Adrenal gland (tissue), 12 donors: ENCODE results near the gene DUSP22. TPM values are rescaled to one million over a fixed set of nuclear protein-coding genes. Genes with fewer than 3 reads are reported as not detected.
A peak's percentile ranks its signal among the peaks of the same experiment; 100 is the strongest.

ENCODE experiments used
- DNase-seq, 7 donors: peaks; one replicate each; pipeline ENCODE4 v3.0.0-alpha.2; 2019 to 2020
- H3K27ac ChIP-seq, 5 donors: fragments of 200-600 bp; sonication (generic) in 4 of 5; 1 replicate in 3 of 5; 2 replicates in 2 of 5; pipeline versions ENCODE4 v1.5.1 to v1.8.0; 2016 to 2020; ENCODE audit warnings: mild to moderate bottlenecking in 1 of 5
- H3K27me3 ChIP-seq: fragments of 200-600 bp; 2 replicates; pipeline ENCODE4 v1.8.0; 2021
- H3K36me3 ChIP-seq, 2 donors: fragments of 200-600 bp; replicated peaks in 1 of 2; 1 replicate in 1 of 2; 2 replicates in 1 of 2; pipeline versions ENCODE4 v1.5.1 to v1.8.0; 2018 to 2022
- H3K4me1 ChIP-seq, 2 donors: fragments of 200-600 bp; replicated peaks in 1 of 2; 1 replicate in 1 of 2; 2 replicates in 1 of 2; pipeline versions ENCODE4 v1.5.1 to v1.8.0; 2018 to 2021
- H3K4me3 ChIP-seq, 4 donors: fragments of 200-600 bp; sonication (generic) in 3 of 4; one replicate each; pipeline ENCODE4 v1.5.1; 2016 to 2018
- H3K9me3 ChIP-seq, 3 donors: fragments of 200-600 bp; sonication (generic) in 1 of 3; replicated peaks in 1 of 3; 1 replicate in 2 of 3; 2 replicates in 1 of 3; pipeline versions ENCODE4 v1.5.1 to v1.8.0; 2016 to 2021
- CTCF ChIP-seq, 6 experiments: fragments of 450-650 bp in 4 of 6; fragments of 200-600 bp in 2 of 6; sonication (generic) in 1 of 6; IDR thresholded peaks; 1 replicate in 5 of 6; 2 replicates in 1 of 6; pipeline versions ENCODE4 v1.5.1 to v1.8.0; 2016 to 2021; ENCODE audit warnings: antibody characterized with exemption in 6 of 6, mild to moderate bottlenecking in 2 of 6, moderate library complexity in 1 of 6
- POLR2A ChIP-seq, 2 donors: fragments of 450-650 bp; IDR thresholded peaks; one replicate each; pipeline ENCODE4 v1.6.1; 2017; ENCODE audit warnings: antibody characterized with exemption in 2 of 2, mild to moderate bottlenecking in 2 of 2, moderate library complexity in 1 of 2
- WGBS, 4 donors: extraction: QIAGEN DNeasy Blood & Tissue Kit in 2 of 4; methylation state at CpG; one replicate each; pipeline versions ENCODE4 v1.1.5 to v1.1.7; 2013 to 2017; 5-methylcytosine and 5-hydroxymethylcytosine counted together
- intact Hi-C, 2 donors: fragments of 100-400 bp; cut with DNase I; formaldehyde crosslinking; loops; one replicate each; pipeline versions ENCODE4 v1.14.1 to v1.15.0; 2022 to 2023
- polyA plus RNA-seq, 3 donors: library from polyadenylated mRNA; stranded (reverse); fragments of 200-250 nt in 2 of 3; fragments of 350-450 nt in 1 of 3; fragmentation: Illumina TruSeq in 1 of 3; extraction: RNeasy Lipid Tissue Mini Kit (QIAGEN cat#74804) in 1 of 3; gene quantifications; one replicate each; pipeline ENCODE4 v1.2.3, GENCODE V29; 2013 to 2014
- total RNA-seq, 9 donors: library from RNA; depleted of rRNA in 4 of 9; stranded (reverse); fragments of >200 nt in 4 of 9; fragments of 120-200 nt in 1 of 9; fragmentation: NEBNext Ultra II Directional in 1 of 9; extraction: Animal tissue kit (Norgen Biotek cat#: 25700) in 1 of 9; gene quantifications; one replicate each; pipeline versions ENCODE4 v1.1.0 to v1.2.4, GENCODE V29; 2013 to 2023
- donor health status: healthy with polysubstance abuse.
- donor health status: Bipolar disorder and iron deficiency.
- donor health status: DM: yes; HTN: yes; CAD: no.
- donor health status: DM: no; HTN: no; CAD: no.
- donor health status: DM: no; HTN: no; CAD: no.
- donor health status: DM: yes; HTN: yes; CAD: no.

The DUSP22 gene
- total and polyA plus RNA-seq, 12 donors, result 16.7 to 39.3 (median 25.9) TPM

- WGBS, 4 donors, result 55 to 60% (median 58%) methylated on average over 9 of the region's 9 CpGs
- H3K4me3 ChIP-seq, result no peak overlapping the region
These were observed 4.2 kb downstream of the DUSP22 start for GRCh38 chr6:296151-297122.

GRCh38 chr6:297571-298232 lies 5.4 kb downstream of the DUSP22 start:
- Histone ChIP-seq H3K4me3 (no peak overlapping the region), H3K4me1 (peaks cover 9 to 11% of the 10 kb centered on the region in 2 donors), H3K27ac (peak overlapping the region in 1 of 5 donors; percentile 23), H3K27me3 (no peaks in the 10 kb centered on the region), H3K9me3 (no peaks in the 10 kb centered on the region), H3K36me3 (no peaks in the 10 kb centered on the region)
- 49 to 56% (median 52%) methylated on average over 6 of the region's 6 CpGs for WGBS, 4 donors
- no peak for TF ChIP-seq POLR2A (IDR thresholded peaks at IDR 0.05)
- no peak for TF ChIP-seq CTCF (IDR thresholded peaks at IDR 0.05)
- intact Hi-C loops, result no loop called here
- DNase-seq, result no peak

More at GRCh38 chr6:296151-297122, 4.2 kb downstream of the DUSP22 start:
- peak in 5 of 7 donors; percentile 53 to 77 (median 55) for DNase-seq
- H3K27me3 ChIP-seq, result no peaks in the 10 kb centered on the region
- H3K36me3 ChIP-seq, result no peaks in the 10 kb centered on the region
- no peak for TF ChIP-seq CTCF (IDR thresholded peaks at IDR 0.05)
- TF ChIP-seq POLR2A (IDR thresholded peaks at IDR 0.05), result no peak
- H3K27ac ChIP-seq, result peak overlapping the region in 2 of 5 donors; percentile 1 to 23
- H3K9me3 ChIP-seq, result no peaks in the 10 kb centered on the region
- peaks cover 9 to 12% of the 10 kb centered on the region in 2 donors for H3K4me1 ChIP-seq
- intact Hi-C loops, result no loop called here

- no peak overlapping the region for H3K4me3 ChIP-seq
- intact Hi-C loops, result no loop called here
- no peaks in the 10 kb centered on the region for H3K36me3 ChIP-seq
- no peak for TF ChIP-seq CTCF (IDR thresholded peaks at IDR 0.05)
- TF ChIP-seq POLR2A (IDR thresholded peaks at IDR 0.05), result no peak
- no peaks in the 10 kb centered on the region for H3K27me3 ChIP-seq
- WGBS, 4 donors, result 60 to 67% (median 60%) methylated on average over 11 of the region's 11 CpGs
- peaks cover 4 to 11% of the 10 kb centered on the region in 2 donors for H3K4me1 ChIP-seq
- H3K9me3 ChIP-seq, result no peaks in the 10 kb centered on the region
- peak in 3 of 7 donors; percentile 45 to 51 (median 48) for DNase-seq
- H3K27ac ChIP-seq, result peak overlapping the region in 2 of 5 donors; percentile 1 to 23
These were observed 6.2 kb downstream of the DUSP22 start for GRCh38 chr6:298233-299103.
